PC-3 (cell line): ENCODE measurements around the gene CADM4.

Source experiments
- CTCF ChIP-seq: fragments of 300-600 bp; sonication (generic); conservative IDR thresholded peaks from 2 replicates; pipeline ENCODE4 v1.5.1; 2017; ENCODE audit warnings: antibody characterized with exemption, low read depth, mild to moderate bottlenecking, low read length
- EZH2 ChIP-seq: fragments of 300-600 bp; sonication (generic); IDR thresholded peaks from one replicate; pipeline ENCODE4 v1.6.1; 2017; ENCODE audit warnings: antibody characterized with exemption, mild to moderate bottlenecking, low read length; ENCODE audit not compliant: unreplicated experiment
- EZH2phosphoT487 ChIP-seq: fragments of 300-600 bp; sonication (generic); IDR thresholded peaks from 2 replicates; pipeline ENCODE4 v1.6.1; 2018; ENCODE audit warnings: mild to moderate bottlenecking, antibody characterized with exemption, low read length, borderline replicate concordance

- TF ChIP-seq CTCF (no peak), EZH2phosphoT487 (no peak), EZH2 (no peak)
These were observed 741 bp upstream of the CADM4 start for GRCh38 chr19:43640424-43640757.
